ENCODE measurements around the gene ZNF684. TPM values are rescaled to one million over a fixed set of nuclear protein-coding genes. Genes with fewer than 3 reads are reported as not detected.

ZNF684 gene
- total and polyA plus RNA-seq, 2 experiments from 2014 or later = 7.6 to 8.9 TPM

- H3K4me1 ChIP-seq (ENCODE audit: insufficient read depth) = no peaks in the 10 kb centered on the region
- TF ChIP-seq EZH2 (IDR thresholded peaks at IDR 0.05; ENCODE audit: low read depth, unreplicated experiment) (no peak), ZNF462 (CRISPR knock-in tag; IDR thresholded peaks at IDR 0.05) (no peak), ZNF114 (CRISPR knock-in tag; IDR thresholded peaks at IDR 0.05) (no peak), EZH2phosphoT487 (IDR thresholded peaks at IDR 0.05; ENCODE audit: unreplicated experiment) (no peak), NANOG (IDR thresholded peaks at IDR 0.05; ENCODE audit: borderline replicate concordance) (no peak), CTCF (conservative IDR thresholded peaks at IDR 0.05; ENCODE audit: low read depth in 2 of 2) (no peak), REST (IDR thresholded peaks at IDR 0.05; ENCODE audit: unreplicated experiment) (no peak), ETS1 (IDR thresholded peaks at IDR 0.05) (no peak), ZNF331 (CRISPR knock-in tag; IDR thresholded peaks at IDR 0.05; ENCODE audit: low read depth) (no peak), CREB1 (CRISPR knock-in tag; IDR thresholded peaks at IDR 0.05; ENCODE audit: low read depth) (no peak), JUNB (IDR thresholded peaks at IDR 0.05; ENCODE audit: unreplicated experiment) (no peak), STAT1 (IDR thresholded peaks at IDR 0.05; ENCODE audit: unreplicated experiment) (no peak), POLR2AphosphoS5 (IDR thresholded peaks at IDR 0.05; ENCODE audit: low read depth) (no peak)
- DNase-seq (ENCODE audit: low spot score) (no peak), ATAC-seq (no peak)
- Mint-ChIP-seq H3K4me3 (no peak overlapping the region), H3K9me3 (peaks cover 15% of the 10 kb centered on the region), H3K27ac (no peak overlapping the region), H3K27me3 (ENCODE audit: insufficient read depth, low read depth, poor library complexity) (peaks cover 2% of the 10 kb centered on the region), H3K36me3 (ENCODE audit: low read depth) (peaks cover 4% of the 10 kb centered on the region; the same call in 2 of the 3 replicates), H3K4me1 (peaks cover 4% of the 10 kb centered on the region; the same call in 1 of the 3 replicates)
- no peaks in the 10 kb centered on the region for H3K79me2 ChIP-seq (replicated peaks; ENCODE audit: insufficient read depth)
- H3K27me3 ChIP-seq (ENCODE audit: insufficient read depth) = no peaks in the 10 kb centered on the region
- no peak overlapping the region for H2AFZ ChIP-seq
- H3K9me2 ChIP-seq (ENCODE audit: insufficient read depth) = 0 out of 2 replicates have a peak, but pooled peaks cover 2% of the 10 kb centered on the region
- H4K20me1 ChIP-seq (replicated peaks; ENCODE audit: insufficient read depth) = no peaks in the 10 kb centered on the region
- no peaks in the 10 kb centered on the region for H3F3A ChIP-seq (replicated peaks; ENCODE audit: low read depth)
- H3K27ac ChIP-seq (ENCODE audit: low read depth) = no peak overlapping the region
- no peaks in the 10 kb centered on the region for H3K36me3 ChIP-seq (ENCODE audit: insufficient read depth)
- no peak overlapping the region for H3K4me2 ChIP-seq
- no peak overlapping the region for H3K4me3 ChIP-seq
These were observed 30.7 kb downstream of the ZNF684 start for GRCh38 chr1:40562185-40562584.
